HepG2 (cell line): ENCODE measurements around the gene SEMA4A. TPM values are rescaled to one million over a fixed set of nuclear protein-coding genes. Genes with fewer than 3 reads are reported as not detected.

Experiments used
- ATF1 ChIP-seq: IDR thresholded peaks from 2 replicates; pipeline ENCODE4 v1.6.1; 2016; ENCODE audit warnings: mild to moderate bottlenecking, control low read depth
- CBX5 ChIP-seq: sonication (generic); formaldehyde crosslinking; IDR thresholded peaks from 2 replicates; pipeline ENCODE4 v1.4.0; 2020; ENCODE audit warnings: missing genetic modification reagents, borderline replicate concordance
- ELF3 ChIP-seq: IDR thresholded peaks from 2 replicates; pipeline ENCODE4 v1.6.1; 2016; ENCODE audit warnings: missing genetic modification reagents, missing compliant biosample characterization
- FOXK1 ChIP-seq: sonication (generic); formaldehyde crosslinking; IDR thresholded peaks from 2 replicates; pipeline ENCODE4 v1.4.0; 2020; ENCODE audit warnings: low read depth, missing genetic modification reagents, borderline replicate concordance
- HMG20B ChIP-seq: conservative IDR thresholded peaks from 2 replicates; pipeline ENCODE4 v1.6.1; 2016; ENCODE audit warnings: missing genetic modification reagents, missing compliant biosample characterization
- HOXA7 ChIP-seq: sonication (generic); formaldehyde crosslinking; IDR thresholded peaks from 2 replicates; pipeline ENCODE4 v1.8.1; 2022; ENCODE audit warnings: mild to moderate bottlenecking, missing genetic modification reagents, moderate library complexity
- MXI1 ChIP-seq: IDR thresholded peaks from 3 replicates; pipeline ENCODE4 v1.6.1; 2012; ENCODE audit warnings: low read depth, low read length, inconsistent platforms, borderline replicate concordance
- NR2C2 ChIP-seq: sonication (generic); formaldehyde crosslinking; IDR thresholded peaks from 2 replicates; pipeline ENCODE4 v1.4.0; 2020; ENCODE audit warnings: missing genetic modification reagents, mild to moderate bottlenecking, moderate library complexity, borderline replicate concordance
- PITX1 ChIP-seq: sonication (generic); formaldehyde crosslinking; IDR thresholded peaks from 2 replicates; pipeline ENCODE4 v1.5.1; 2020; ENCODE audit warnings: mild to moderate bottlenecking, missing genetic modification reagents
- SIN3A ChIP-seq: IDR thresholded peaks from 2 replicates; pipeline ENCODE4 v1.6.1; 2011; ENCODE audit warnings: low read depth, mild to moderate bottlenecking, control low read depth, low read length, borderline replicate concordance
- SMAD3 ChIP-seq: sonication (generic); formaldehyde crosslinking; IDR thresholded peaks from 2 replicates; pipeline ENCODE4 v1.4.0; 2020; ENCODE audit warnings: missing genetic modification reagents
- SP1 ChIP-seq, 2 experiments: fragments of 450-650 bp in 1 of 2; sonication (generic) in 1 of 2; formaldehyde crosslinking in 1 of 2; IDR thresholded peaks; 2 replicates each; pipeline versions ENCODE4 v1.4.0 to v1.6.1; 2016 to 2020; ENCODE audit warnings: missing genetic modification reagents in 1 of 2
- ZBTB20 ChIP-seq: sonication (generic); formaldehyde crosslinking; IDR thresholded peaks from 2 replicates; pipeline ENCODE4 v1.8.1; 2023; ENCODE audit warnings: missing genetic modification reagents, low read depth, mild to moderate bottlenecking, borderline replicate concordance
- polyA plus RNA-seq, 8 experiments: library from polyadenylated mRNA; depleted of rRNA in 3 of 8; stranded (reverse) in 7 of 8; unstranded in 1 of 8; fragments of >200 nt; fragmentation: Illumina TruSeq in 4 of 8; extraction: Trizol in 4 of 8; gene quantifications; 2 replicates each; pipeline versions ENCODE4 v1.2.1 to v1.2.3, GENCODE V29; 2011 to 2016; ENCODE audit warnings: low read depth in 4 of 8, missing spikeins in 1 of 8, mixed read lengths in 1 of 8; ENCODE audit not compliant: insufficient read depth in 1 of 8
- total RNA-seq, 5 experiments: library from RNA; depleted of rRNA; stranded (reverse); fragments of >200 nt; fragmentation: Illumina TruSeq; extraction: Trizol; gene quantifications; 2 replicates each; pipeline ENCODE4 v1.2.3, GENCODE V29; 2016; ENCODE audit warnings: low read depth in 1 of 5
- TF ChIP-seq, protein P1 (sequence below): sonication (generic); formaldehyde crosslinking; IDR thresholded peaks from 2 replicates; pipeline ENCODE4 v1.5.1; 2020; ENCODE audit warnings: mild to moderate bottlenecking, missing genetic modification reagents, moderate library complexity
- TF ChIP-seq, protein P2 (sequence below): sonication (generic); formaldehyde crosslinking; IDR thresholded peaks from 2 replicates; pipeline ENCODE4 v1.4.0; 2020; ENCODE audit warnings: missing genetic modification reagents
- TF ChIP-seq, protein P3 (sequence below): sonication (generic); formaldehyde crosslinking; IDR thresholded peaks from 2 replicates; pipeline ENCODE4 v1.4.0; 2020; ENCODE audit warnings: missing genetic modification reagents, borderline replicate concordance
- TF ChIP-seq, protein P4 (sequence below): sonication (generic); formaldehyde crosslinking; IDR thresholded peaks from 2 replicates; pipeline ENCODE4 v1.8.1; 2023; ENCODE audit warnings: mild to moderate bottlenecking, missing genetic modification reagents

The SEMA4A gene
- total and polyA plus RNA-seq, 2 of the 13 experiments (the other 11 are each of a cell fraction or from before 2014, with no cell fraction given), result 0.09 to 0.20 TPM

DNA sequence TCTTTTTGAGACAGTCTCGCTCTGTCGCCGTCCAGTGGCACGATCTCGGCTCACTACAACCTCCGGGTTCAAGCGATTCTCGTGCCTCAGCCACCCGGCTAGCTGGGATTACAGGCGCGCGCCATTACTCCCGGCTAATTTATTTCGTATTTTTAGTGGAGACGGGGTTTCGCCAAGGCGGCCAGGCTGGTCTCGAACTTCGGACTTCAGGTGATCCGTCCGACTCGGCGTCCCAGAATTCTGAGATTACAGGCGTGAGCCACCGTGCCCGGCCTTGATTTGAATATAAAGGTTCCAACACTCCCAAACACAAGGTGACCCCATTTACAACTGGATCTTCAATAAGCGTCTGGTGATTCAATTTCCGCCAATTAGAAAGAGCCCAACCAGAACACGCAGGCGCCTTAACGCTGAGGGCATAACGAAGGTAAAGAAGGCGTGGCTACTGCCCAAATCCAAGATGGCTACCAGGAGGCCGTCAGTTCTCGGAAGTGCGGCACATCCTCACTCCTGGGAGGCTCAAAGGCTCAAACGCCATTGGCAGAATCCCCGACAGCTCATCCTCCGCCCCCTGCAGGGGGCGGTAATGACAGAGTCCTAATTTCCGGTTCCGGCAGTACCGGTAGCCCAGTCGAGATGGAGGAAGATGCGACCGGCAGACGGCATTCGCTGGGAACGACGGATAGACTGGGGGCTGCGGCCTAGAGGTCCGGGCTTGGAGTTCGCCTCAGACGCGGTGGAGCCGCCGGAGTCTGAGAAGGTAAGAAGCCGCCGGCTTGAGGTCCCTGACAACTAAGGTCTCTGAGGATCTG, 40.3 kb downstream of the SEMA4A start, which contains the start of gene SLC25A44 (continued):
- TF ChIP-seq ELF3 (CRISPR knock-in tag) (peak; percentile 54), NR2C2 (peak; percentile 81), FOXK1 (CRISPR knock-in tag) (peak; percentile 64; the same call in 1 of the 2 replicates), SMAD3 (CRISPR knock-in tag) (0 out of 2 replicates have a peak, but pooled peaks have one; percentile 30), MXI1 (peak; percentile 39; the same call in 1 of the 3 replicates), ZBTB20 (no peak), SIN3A (peak; percentile 77; the same call in 1 of the 2 replicates), CBX5 (CRISPR knock-in tag) (peak; percentile 40; the same call in 1 of the 2 replicates), HOXA7 (no peak), ATF1 (CRISPR knock-in tag) (peak; percentile 85), SP1 (IDR thresholded peaks at IDR 0.05) (no peak), SP1 (CRISPR knock-in tag; IDR thresholded peaks at IDR 0.05) (peak; percentile 98), HMG20B (CRISPR knock-in tag) (no peak), PITX1 (CRISPR knock-in tag) (peak; percentile 42; the same call in 1 of the 2 replicates)
- TF ChIP-seq, protein P1, sequence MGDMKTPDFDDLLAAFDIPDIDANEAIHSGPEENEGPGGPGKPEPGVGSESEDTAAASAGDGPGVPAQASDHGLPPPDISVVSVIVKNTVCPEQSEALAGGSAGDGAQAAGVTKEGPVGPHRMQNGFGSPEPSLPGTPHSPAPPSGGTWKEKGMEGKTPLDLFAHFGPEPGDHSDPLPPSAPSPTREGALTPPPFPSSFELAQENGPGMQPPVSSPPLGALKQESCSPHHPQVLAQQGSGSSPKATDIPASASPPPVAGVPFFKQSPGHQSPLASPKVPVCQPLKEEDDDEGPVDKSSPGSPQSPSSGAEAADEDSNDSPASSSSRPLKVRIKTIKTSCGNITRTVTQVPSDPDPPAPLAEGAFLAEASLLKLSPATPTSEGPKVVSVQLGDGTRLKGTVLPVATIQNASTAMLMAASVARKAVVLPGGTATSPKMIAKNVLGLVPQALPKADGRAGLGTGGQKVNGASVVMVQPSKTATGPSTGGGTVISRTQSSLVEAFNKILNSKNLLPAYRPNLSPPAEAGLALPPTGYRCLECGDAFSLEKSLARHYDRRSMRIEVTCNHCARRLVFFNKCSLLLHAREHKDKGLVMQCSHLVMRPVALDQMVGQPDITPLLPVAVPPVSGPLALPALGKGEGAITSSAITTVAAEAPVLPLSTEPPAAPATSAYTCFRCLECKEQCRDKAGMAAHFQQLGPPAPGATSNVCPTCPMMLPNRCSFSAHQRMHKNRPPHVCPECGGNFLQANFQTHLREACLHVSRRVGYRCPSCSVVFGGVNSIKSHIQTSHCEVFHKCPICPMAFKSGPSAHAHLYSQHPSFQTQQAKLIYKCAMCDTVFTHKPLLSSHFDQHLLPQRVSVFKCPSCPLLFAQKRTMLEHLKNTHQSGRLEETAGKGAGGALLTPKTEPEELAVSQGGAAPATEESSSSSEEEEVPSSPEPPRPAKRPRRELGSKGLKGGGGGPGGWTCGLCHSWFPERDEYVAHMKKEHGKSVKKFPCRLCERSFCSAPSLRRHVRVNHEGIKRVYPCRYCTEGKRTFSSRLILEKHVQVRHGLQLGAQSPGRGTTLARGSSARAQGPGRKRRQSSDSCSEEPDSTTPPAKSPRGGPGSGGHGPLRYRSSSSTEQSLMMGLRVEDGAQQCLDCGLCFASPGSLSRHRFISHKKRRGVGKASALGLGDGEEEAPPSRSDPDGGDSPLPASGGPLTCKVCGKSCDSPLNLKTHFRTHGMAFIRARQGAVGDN (CRISPR knock-in tag), result peak; percentile 81
- TF ChIP-seq, protein P2, sequence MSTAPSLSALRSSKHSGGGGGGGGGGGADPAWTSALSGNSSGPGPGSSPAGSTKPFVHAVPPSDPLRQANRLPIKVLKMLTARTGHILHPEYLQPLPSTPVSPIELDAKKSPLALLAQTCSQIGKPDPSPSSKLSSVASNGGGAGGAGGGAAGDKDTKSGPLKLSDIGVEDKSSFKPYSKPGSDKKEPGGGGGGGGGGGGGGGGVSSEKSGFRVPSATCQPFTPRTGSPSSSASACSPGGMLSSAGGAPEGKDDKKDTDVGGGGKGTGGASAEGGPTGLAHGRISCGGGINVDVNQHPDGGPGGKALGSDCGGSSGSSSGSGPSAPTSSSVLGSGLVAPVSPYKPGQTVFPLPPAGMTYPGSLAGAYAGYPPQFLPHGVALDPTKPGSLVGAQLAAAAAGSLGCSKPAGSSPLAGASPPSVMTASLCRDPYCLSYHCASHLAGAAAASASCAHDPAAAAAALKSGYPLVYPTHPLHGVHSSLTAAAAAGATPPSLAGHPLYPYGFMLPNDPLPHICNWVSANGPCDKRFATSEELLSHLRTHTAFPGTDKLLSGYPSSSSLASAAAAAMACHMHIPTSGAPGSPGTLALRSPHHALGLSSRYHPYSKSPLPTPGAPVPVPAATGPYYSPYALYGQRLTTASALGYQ (CRISPR knock-in tag), result peak; percentile 17; the same call in 1 of the 2 replicates
- TF ChIP-seq, protein P3, sequence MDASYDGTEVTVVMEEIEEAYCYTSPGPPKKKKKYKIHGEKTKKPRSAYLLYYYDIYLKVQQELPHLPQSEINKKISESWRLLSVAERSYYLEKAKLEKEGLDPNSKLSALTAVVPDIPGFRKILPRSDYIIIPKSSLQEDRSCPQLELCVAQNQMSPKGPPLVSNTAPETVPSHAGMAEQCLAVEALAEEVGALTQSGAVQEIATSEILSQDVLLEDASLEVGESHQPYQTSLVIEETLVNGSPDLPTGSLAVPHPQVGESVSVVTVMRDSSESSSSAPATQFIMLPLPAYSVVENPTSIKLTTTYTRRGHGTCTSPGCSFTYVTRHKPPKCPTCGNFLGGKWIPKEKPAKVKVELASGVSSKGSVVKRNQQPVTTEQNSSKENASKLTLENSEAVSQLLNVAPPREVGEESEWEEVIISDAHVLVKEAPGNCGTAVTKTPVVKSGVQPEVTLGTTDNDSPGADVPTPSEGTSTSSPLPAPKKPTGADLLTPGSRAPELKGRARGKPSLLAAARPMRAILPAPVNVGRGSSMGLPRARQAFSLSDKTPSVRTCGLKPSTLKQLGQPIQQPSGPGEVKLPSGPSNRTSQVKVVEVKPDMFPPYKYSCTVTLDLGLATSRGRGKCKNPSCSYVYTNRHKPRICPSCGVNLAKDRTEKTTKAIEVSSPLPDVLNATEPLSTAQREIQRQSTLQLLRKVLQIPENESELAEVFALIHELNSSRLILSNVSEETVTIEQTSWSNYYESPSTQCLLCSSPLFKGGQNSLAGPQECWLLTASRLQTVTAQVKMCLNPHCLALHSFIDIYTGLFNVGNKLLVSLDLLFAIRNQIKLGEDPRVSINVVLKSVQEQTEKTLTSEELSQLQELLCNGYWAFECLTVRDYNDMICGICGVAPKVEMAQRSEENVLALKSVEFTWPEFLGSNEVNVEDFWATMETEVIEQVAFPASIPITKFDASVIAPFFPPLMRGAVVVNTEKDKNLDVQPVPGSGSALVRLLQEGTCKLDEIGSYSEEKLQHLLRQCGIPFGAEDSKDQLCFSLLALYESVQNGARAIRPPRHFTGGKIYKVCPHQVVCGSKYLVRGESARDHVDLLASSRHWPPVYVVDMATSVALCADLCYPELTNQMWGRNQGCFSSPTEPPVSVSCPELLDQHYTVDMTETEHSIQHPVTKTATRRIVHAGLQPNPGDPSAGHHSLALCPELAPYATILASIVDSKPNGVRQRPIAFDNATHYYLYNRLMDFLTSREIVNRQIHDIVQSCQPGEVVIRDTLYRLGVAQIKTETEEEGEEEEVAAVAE (CRISPR knock-in tag), result peak; percentile 82; the same call in 1 of the 2 replicates
- TF ChIP-seq, protein P4, sequence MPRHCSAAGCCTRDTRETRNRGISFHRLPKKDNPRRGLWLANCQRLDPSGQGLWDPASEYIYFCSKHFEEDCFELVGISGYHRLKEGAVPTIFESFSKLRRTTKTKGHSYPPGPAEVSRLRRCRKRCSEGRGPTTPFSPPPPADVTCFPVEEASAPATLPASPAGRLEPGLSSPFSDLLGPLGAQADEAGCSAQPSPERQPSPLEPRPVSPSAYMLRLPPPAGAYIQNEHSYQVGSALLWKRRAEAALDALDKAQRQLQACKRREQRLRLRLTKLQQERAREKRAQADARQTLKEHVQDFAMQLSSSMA (CRISPR knock-in tag), result peak; percentile 85; the same call in 1 of the 2 replicates
